K562 (cell line): Measurements from ENCODE around the gene SLC5A2. TPM values are rescaled to one million over a fixed set of nuclear protein-coding genes. Genes with fewer than 3 reads are reported as not detected.
A peak's percentile ranks its signal among the peaks of the same experiment; 100 is the strongest.

Source experiments
- C11orf30 ChIP-seq: fragments of 450-650 bp; IDR thresholded peaks from 2 replicates; pipeline ENCODE4 v1.6.1; 2016; ENCODE audit warnings: low read depth, mild to moderate bottlenecking
- GTF2F1 ChIP-seq: IDR thresholded peaks from 2 replicates; pipeline ENCODE4 v1.6.1; 2011; ENCODE audit warnings: low read depth, low read length, improper control_type of control experiment
- HCFC1 ChIP-seq: IDR thresholded peaks from 2 replicates; pipeline ENCODE4 v1.6.1; 2012; ENCODE audit warnings: low read depth, low read length, improper control_type of control experiment
- HNRNPLL ChIP-seq: fragments of 200-400 bp; formaldehyde crosslinking; IDR thresholded peaks from 2 replicates; pipeline ENCODE4 v1.6.1; 2017; ENCODE audit warnings: low read length, low read depth, mild to moderate bottlenecking; ENCODE audit not compliant: poor library complexity, severe bottlenecking
- MNT ChIP-seq, 2 experiments: fragments of 450-650 bp; conservative IDR thresholded peaks; 2 replicates each; pipeline ENCODE4 v1.6.1; 2017; ENCODE audit warnings: mild to moderate bottlenecking in 2 of 2, moderate library complexity in 2 of 2
- NR2F6 ChIP-seq: fragments of 450-650 bp; formaldehyde crosslinking; IDR thresholded peaks from 2 replicates; pipeline ENCODE4 v1.4.0; 2020; ENCODE audit warnings: mild to moderate bottlenecking
- RBFOX2 ChIP-seq: fragments of 200-400 bp; formaldehyde crosslinking; IDR thresholded peaks from 2 replicates; pipeline ENCODE4 v1.6.1; 2017; ENCODE audit warnings: low read depth, mild to moderate bottlenecking, low read length, moderate library complexity
- SPI1 ChIP-seq: IDR thresholded peaks from 2 replicates; pipeline ENCODE4 v1.6.1; 2011; ENCODE audit warnings: low read depth, low read length, control low read depth, borderline replicate concordance
- TFAP4 ChIP-seq: sonication (generic); formaldehyde crosslinking; IDR thresholded peaks from 2 replicates; pipeline ENCODE4 v1.8.0; 2022; ENCODE audit warnings: missing genetic modification reagents, mild to moderate bottlenecking, moderate library complexity, borderline replicate concordance
- TRIM28 ChIP-seq: fragments of 450-650 bp; IDR thresholded peaks from 2 replicates; pipeline ENCODE4 v1.6.1; 2017
- ZBTB49 ChIP-seq: sonication (generic); formaldehyde crosslinking; IDR thresholded peaks from 2 replicates; pipeline ENCODE4 v1.8.0; 2022; ENCODE audit warnings: missing genetic modification reagents, mild to moderate bottlenecking, borderline replicate concordance
- ZC3H11A ChIP-seq: IDR thresholded peaks from 2 replicates; pipeline ENCODE4 v1.6.1; 2012; ENCODE audit warnings: low read depth, low read length, improper control_type of control experiment
- ZNF324 ChIP-seq: fragments of 250-450 bp; sonication (Bioruptor Pico); IDR thresholded peaks from 2 replicates; pipeline ENCODE4 v1.4.0; 2020; ENCODE audit warnings: mild to moderate bottlenecking
- ZNF436 ChIP-seq: fragments of 250-450, 450-650 bp; sonication (Bioruptor Pico); formaldehyde crosslinking; IDR thresholded peaks from 2 replicates; pipeline ENCODE4 v1.7.0; 2020; ENCODE audit warnings: mild to moderate bottlenecking
- polyA plus RNA-seq, 8 experiments: library from polyadenylated mRNA; depleted of rRNA in 4 of 8; stranded (reverse) in 5 of 8; unstranded in 3 of 8; fragments of >200 nt; fragmentation: Nextera tagmentation in 2 of 8; fragmentation: Illumina TruSeq in 1 of 8; extraction: Ambion mirVana in 2 of 8; extraction: Trizol in 1 of 8; gene quantifications; 2 replicates each; pipeline versions ENCODE4 v1.2.1 to v1.2.3, GENCODE V29; 2011 to 2014; ENCODE audit warnings: inconsistent platforms in 1 of 8, missing spikeins in 1 of 8
- total RNA-seq, 7 experiments: library from RNA; depleted of rRNA in 6 of 7; stranded (reverse); fragments of >200 nt in 6 of 7; fragmentation: Illumina TruSeq in 2 of 7; extraction: Trizol in 2 of 7; gene quantifications; 2 replicates each; pipeline versions ENCODE4 v1.2.1 to v1.2.3, GENCODE V29; 2011 to 2021; ENCODE audit warnings: low replicate concordance in 1 of 7
- TF ChIP-seq, protein P1 (sequence below): fragments of 450-650 bp; formaldehyde crosslinking; IDR thresholded peaks from 2 replicates; pipeline ENCODE4 v1.4.0; 2020; ENCODE audit warnings: mild to moderate bottlenecking, moderate library complexity
- TF ChIP-seq, protein P2 (sequence below): IDR thresholded peaks from 2 replicates; pipeline ENCODE4 v1.6.1; 2011; ENCODE audit not compliant: insufficient read length; ENCODE audit errors: extremely low read depth
- TF ChIP-seq, protein P3 (sequence below): sonication (generic); formaldehyde crosslinking; IDR thresholded peaks from 2 replicates; pipeline ENCODE4 v1.8.0; 2022; ENCODE audit warnings: mild to moderate bottlenecking, missing genetic modification reagents
- TF ChIP-seq, protein P4 (sequence below): sonication (generic); IDR thresholded peaks from 2 replicates; pipeline ENCODE4 v1.6.1; 2016

SLC5A2 gene
- total and polyA plus RNA-seq, 9 of the 15 experiments (the other 6 are each of a cell fraction or from before 2014, with no cell fraction given), result 0.07 to 2.7 (median 2.2) TPM; not detected in 6

DNA sequence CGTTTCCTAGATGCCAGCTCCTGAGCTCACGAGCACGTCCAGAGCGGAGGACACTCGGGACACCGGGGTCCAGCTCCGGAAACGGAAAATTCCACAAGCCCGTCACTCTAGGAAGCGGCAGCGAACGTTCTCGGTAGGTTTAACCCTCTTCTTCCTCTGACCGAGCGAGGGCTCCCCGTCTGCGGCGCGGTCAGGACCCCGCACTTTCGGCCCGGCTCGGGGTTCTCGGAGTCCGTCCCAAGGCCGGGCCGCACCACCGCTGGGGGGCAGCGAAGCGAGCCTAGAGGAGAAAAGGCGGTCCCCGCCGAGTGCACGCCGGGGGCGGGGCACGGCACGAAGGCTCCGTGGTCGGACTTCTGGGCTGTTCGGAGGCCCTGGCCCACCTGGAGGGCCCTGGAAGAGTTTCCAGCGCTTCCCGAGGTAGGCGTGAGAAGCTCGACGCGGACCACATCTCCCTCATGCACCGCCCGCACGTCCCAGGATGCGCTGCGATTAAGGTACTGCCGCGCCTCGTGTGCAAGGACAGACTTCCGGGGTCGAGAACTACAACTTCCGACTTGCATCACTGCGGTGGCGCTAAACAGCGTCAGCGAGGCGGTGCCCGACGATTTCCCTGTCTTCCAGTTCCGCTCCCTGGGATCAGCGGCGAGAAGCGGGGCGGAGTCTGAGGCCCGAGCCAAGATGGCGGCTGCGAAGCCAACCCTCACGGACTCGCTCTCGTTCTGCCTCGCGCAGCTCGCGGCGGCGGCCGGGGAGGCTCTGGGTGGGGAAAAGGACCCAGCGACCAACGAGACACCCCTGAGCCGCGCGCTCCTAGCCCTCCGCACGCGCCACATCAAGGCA, 23.9 kb upstream of the SLC5A2 start, which contains the start of gene ARMC5 (continued):
- TF ChIP-seq, protein P1, sequence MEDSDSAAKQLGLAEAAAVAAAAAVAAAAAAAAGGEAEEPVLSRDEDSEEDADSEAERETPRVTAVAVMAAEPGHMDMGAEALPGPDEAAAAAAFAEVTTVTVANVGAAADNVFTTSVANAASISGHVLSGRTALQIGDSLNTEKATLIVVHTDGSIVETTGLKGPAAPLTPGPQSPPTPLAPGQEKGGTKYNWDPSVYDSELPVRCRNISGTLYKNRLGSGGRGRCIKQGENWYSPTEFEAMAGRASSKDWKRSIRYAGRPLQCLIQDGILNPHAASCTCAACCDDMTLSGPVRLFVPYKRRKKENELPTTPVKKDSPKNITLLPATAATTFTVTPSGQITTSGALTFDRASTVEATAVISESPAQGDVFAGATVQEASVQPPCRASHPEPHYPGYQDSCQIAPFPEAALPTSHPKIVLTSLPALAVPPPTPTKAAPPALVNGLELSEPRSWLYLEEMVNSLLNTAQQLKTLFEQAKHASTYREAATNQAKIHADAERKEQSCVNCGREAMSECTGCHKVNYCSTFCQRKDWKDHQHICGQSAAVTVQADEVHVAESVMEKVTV, result peak; percentile 55; the same call in 1 of the 2 replicates
- TF ChIP-seq MNT (conservative IDR thresholded peaks at IDR 0.05), result peak; percentile 96 to 97
- TF ChIP-seq, protein P2, sequence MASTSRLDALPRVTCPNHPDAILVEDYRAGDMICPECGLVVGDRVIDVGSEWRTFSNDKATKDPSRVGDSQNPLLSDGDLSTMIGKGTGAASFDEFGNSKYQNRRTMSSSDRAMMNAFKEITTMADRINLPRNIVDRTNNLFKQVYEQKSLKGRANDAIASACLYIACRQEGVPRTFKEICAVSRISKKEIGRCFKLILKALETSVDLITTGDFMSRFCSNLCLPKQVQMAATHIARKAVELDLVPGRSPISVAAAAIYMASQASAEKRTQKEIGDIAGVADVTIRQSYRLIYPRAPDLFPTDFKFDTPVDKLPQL, result no peak
- TF ChIP-seq ZC3H11A, result no peak
- TF ChIP-seq C11orf30, result peak; percentile 76
- peak; percentile 66; the same call in 1 of the 2 replicates for TF ChIP-seq GTF2F1
- no peak for TF ChIP-seq ZNF436 (CRISPR knock-in tag)
- peak; percentile 93 for TF ChIP-seq HCFC1
- TF ChIP-seq ZBTB49, result no peak
- TF ChIP-seq TFAP4, result peak; percentile 84; the same call in 1 of the 2 replicates
- no peak for TF ChIP-seq TRIM28
- TF ChIP-seq, protein P3, sequence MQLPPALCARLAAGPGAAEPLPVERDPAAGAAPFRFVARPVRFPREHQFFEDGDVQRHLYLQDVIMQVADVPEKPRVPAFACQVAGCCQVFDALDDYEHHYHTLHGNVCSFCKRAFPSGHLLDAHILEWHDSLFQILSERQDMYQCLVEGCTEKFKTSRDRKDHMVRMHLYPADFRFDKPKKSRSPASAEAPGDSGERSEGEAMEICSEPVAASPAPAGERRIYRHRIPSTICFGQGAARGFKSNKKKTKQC (CRISPR knock-in tag), result 0 out of 2 replicates have a peak, but pooled peaks have one; percentile 20
- peak; percentile 58 for TF ChIP-seq HNRNPLL
- TF ChIP-seq NR2F6, result no peak
- no peak for TF ChIP-seq ZNF324 (CRISPR knock-in tag)
- TF ChIP-seq, protein P4, sequence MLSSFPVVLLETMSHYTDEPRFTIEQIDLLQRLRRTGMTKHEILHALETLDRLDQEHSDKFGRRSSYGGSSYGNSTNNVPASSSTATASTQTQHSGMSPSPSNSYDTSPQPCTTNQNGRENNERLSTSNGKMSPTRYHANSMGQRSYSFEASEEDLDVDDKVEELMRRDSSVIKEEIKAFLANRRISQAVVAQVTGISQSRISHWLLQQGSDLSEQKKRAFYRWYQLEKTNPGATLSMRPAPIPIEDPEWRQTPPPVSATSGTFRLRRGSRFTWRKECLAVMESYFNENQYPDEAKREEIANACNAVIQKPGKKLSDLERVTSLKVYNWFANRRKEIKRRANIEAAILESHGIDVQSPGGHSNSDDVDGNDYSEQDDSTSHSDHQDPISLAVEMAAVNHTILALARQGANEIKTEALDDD, result no peak
- peak; percentile 93 for TF ChIP-seq RBFOX2
- peak; percentile 89 for TF ChIP-seq SPI1
